ENCODE measurements around the gene TREM1. TPM values are rescaled to one million over a fixed set of nuclear protein-coding genes. Genes with fewer than 3 reads are reported as not detected.

Gene TREM1
- not detected in 2 replicates for total RNA-seq (2014; rRNA removed; shearing (Covaris generic); ENCODE audit: low replicate concordance)

- no peak within 1 kb of the TSS for H3K4me2 ChIP-seq (ENCODE audit: low read depth, low read length, poor library complexity, severe bottlenecking)
- no peak within 1 kb of the TSS for H3K9ac ChIP-seq (ENCODE audit: low read length)
- no peaks in the 10 kb centered on the region for H3K27me3 ChIP-seq (ENCODE audit: low read length)
- no peaks in the 10 kb centered on the region for H3K9me3 ChIP-seq (ENCODE audit: low read length)
- no peak within 1 kb of the TSS for H3K4me3 ChIP-seq (ENCODE audit: low read length)
- H3K9me2 ChIP-seq (replicated peaks; ENCODE audit: insufficient read depth, low read length): no peaks in the 10 kb centered on the region
- no peaks in the 10 kb centered on the region for H3K79me2 ChIP-seq (ENCODE audit: low read length)
- no peak within 1 kb of the TSS for H3K27ac ChIP-seq (ENCODE audit: low read length)
- no peaks in the 10 kb centered on the region for H4K20me1 ChIP-seq (ENCODE audit: insufficient read depth, low read depth, low read length)
- no peaks in the 10 kb centered on the region for H3K4me1 ChIP-seq (ENCODE audit: low read length)
- H3K36me3 ChIP-seq (ENCODE audit: insufficient read depth, low read length): no peaks in the 10 kb centered on the region
- DNase-seq: no peak
- H2AFZ ChIP-seq (ENCODE audit: low read length): no peak within 1 kb of the TSS
Measured at GRCh38 chr6:41286544-41287346, at the start of gene TREM1. Gene TREM1, minus strand, starts transcription at chr6:41286682. Its CDS starts 27 bp downstream, at chr6:41286655.

- no peaks in the 10 kb centered on the region for H3K4me1 ChIP-seq (ENCODE audit: low read length)
- no peak for DNase-seq
- no peak overlapping the region for H3K27ac ChIP-seq (ENCODE audit: low read length)
Measured at GRCh38 chr6:41335943-41336342, 49.5 kb upstream of the TREM1 start.

GRCh38 chr6:41335296-41335695 lies 48.8 kb upstream of the TREM1 start, which contains the start of gene NCR2:
Gene NCR2, plus strand, starts transcription at chr6:41335608. Its CDS starts 269 bp downstream, at chr6:41335877.
- H3K9me2 ChIP-seq (replicated peaks; ENCODE audit: insufficient read depth, low read length): no peaks in the 10 kb centered on the region
- no peaks in the 10 kb centered on the region for H3K9me3 ChIP-seq (ENCODE audit: low read length)
- no peaks in the 10 kb centered on the region for H3K27me3 ChIP-seq (ENCODE audit: low read length)
- no peak within 1 kb of the TSS for H3K4me3 ChIP-seq (ENCODE audit: low read length)
- DNase-seq: no peak
- no peaks in the 10 kb centered on the region for H3K79me2 ChIP-seq (ENCODE audit: low read length)
- no peak within 1 kb of the TSS for H3K9ac ChIP-seq (ENCODE audit: low read length)
- H3K4me2 ChIP-seq (ENCODE audit: low read depth, low read length, poor library complexity, severe bottlenecking): no peak within 1 kb of the TSS
- H3K27ac ChIP-seq (ENCODE audit: low read length): no peak within 1 kb of the TSS
- no peaks in the 10 kb centered on the region for H3K4me1 ChIP-seq (ENCODE audit: low read length)
- no peaks in the 10 kb centered on the region for H3K36me3 ChIP-seq (ENCODE audit: insufficient read depth, low read length)
- no peaks in the 10 kb centered on the region for H4K20me1 ChIP-seq (ENCODE audit: insufficient read depth, low read depth, low read length)
- H2AFZ ChIP-seq (ENCODE audit: low read length): no peak within 1 kb of the TSS

More at GRCh38 chr6:41335943-41336342, 49.5 kb upstream of the TREM1 start:
- H3K36me3 ChIP-seq (ENCODE audit: insufficient read depth, low read length): no peaks in the 10 kb centered on the region
- H3K9ac ChIP-seq (ENCODE audit: low read length): no peak overlapping the region
- no peaks in the 10 kb centered on the region for H3K79me2 ChIP-seq (ENCODE audit: low read length)
- no peaks in the 10 kb centered on the region for H4K20me1 ChIP-seq (ENCODE audit: insufficient read depth, low read depth, low read length)
- H3K27me3 ChIP-seq (ENCODE audit: low read length): no peaks in the 10 kb centered on the region
- H3K4me3 ChIP-seq (ENCODE audit: low read length): no peak overlapping the region
- H3K9me3 ChIP-seq (ENCODE audit: low read length): no peaks in the 10 kb centered on the region
- H3K4me2 ChIP-seq (ENCODE audit: low read depth, low read length, poor library complexity, severe bottlenecking): no peak overlapping the region
- no peaks in the 10 kb centered on the region for H3K9me2 ChIP-seq (replicated peaks; ENCODE audit: insufficient read depth, low read length)
- H2AFZ ChIP-seq (ENCODE audit: low read length): no peak overlapping the region

- Histone ChIP-seq H3K4me1 (ENCODE audit: low read length) (no peaks in the 10 kb centered on the region), H3K9me2 (replicated peaks; ENCODE audit: insufficient read depth, low read length) (no peaks in the 10 kb centered on the region), H3K79me2 (ENCODE audit: low read length) (no peaks in the 10 kb centered on the region), H4K20me1 (ENCODE audit: insufficient read depth, low read depth, low read length) (no peaks in the 10 kb centered on the region), H3K27me3 (ENCODE audit: low read length) (no peaks in the 10 kb centered on the region), H3K36me3 (ENCODE audit: insufficient read depth, low read length) (no peaks in the 10 kb centered on the region), H3K4me3 (ENCODE audit: low read length) (no peak overlapping the region), H2AFZ (ENCODE audit: low read length) (no peak overlapping the region), H3K4me2 (ENCODE audit: low read depth, low read length, poor library complexity, severe bottlenecking) (no peak overlapping the region), H3K9me3 (ENCODE audit: low read length) (no peaks in the 10 kb centered on the region), H3K27ac (ENCODE audit: low read length) (no peak overlapping the region), H3K9ac (ENCODE audit: low read length) (no peak overlapping the region)
- no peak for DNase-seq
Measured at GRCh38 chr6:41334482-41335040, 48.1 kb upstream of the TREM1 start.

- H2AFZ ChIP-seq (ENCODE audit: low read length): no peak overlapping the region
Measured at GRCh38 chr6:41332842-41333736, 46.6 kb upstream of the TREM1 start.

GRCh38 chr6:41332241-41332640 lies 45.8 kb upstream of the TREM1 start:
- no peak for DNase-seq
- no peak overlapping the region for H3K4me2 ChIP-seq (ENCODE audit: low read depth, low read length, poor library complexity, severe bottlenecking)
- H3K9me3 ChIP-seq (ENCODE audit: low read length): no peaks in the 10 kb centered on the region
- H3K36me3 ChIP-seq (ENCODE audit: insufficient read depth, low read length): no peaks in the 10 kb centered on the region
- H3K9me2 ChIP-seq (replicated peaks; ENCODE audit: insufficient read depth, low read length): no peaks in the 10 kb centered on the region
- H3K27me3 ChIP-seq (ENCODE audit: low read length): no peaks in the 10 kb centered on the region
- no peak overlapping the region for H3K4me3 ChIP-seq (ENCODE audit: low read length)
- H3K79me2 ChIP-seq (ENCODE audit: low read length): no peaks in the 10 kb centered on the region
- H3K27ac ChIP-seq (ENCODE audit: low read length): no peak overlapping the region
- H3K9ac ChIP-seq (ENCODE audit: low read length): no peak overlapping the region
- no peaks in the 10 kb centered on the region for H4K20me1 ChIP-seq (ENCODE audit: insufficient read depth, low read depth, low read length)
- no peaks in the 10 kb centered on the region for H3K4me1 ChIP-seq (ENCODE audit: low read length)
- no peak overlapping the region for H2AFZ ChIP-seq (ENCODE audit: low read length)

More at GRCh38 chr6:41332842-41333736, 46.6 kb upstream of the TREM1 start:
- no peak overlapping the region for H3K4me2 ChIP-seq (ENCODE audit: low read depth, low read length, poor library complexity, severe bottlenecking)
- DNase-seq: no peak
- no peaks in the 10 kb centered on the region for H3K79me2 ChIP-seq (ENCODE audit: low read length)
- no peaks in the 10 kb centered on the region for H3K36me3 ChIP-seq (ENCODE audit: insufficient read depth, low read length)
- H3K9ac ChIP-seq (ENCODE audit: low read length): no peak overlapping the region
- no peaks in the 10 kb centered on the region for H3K9me3 ChIP-seq (ENCODE audit: low read length)
- no peak overlapping the region for H3K4me3 ChIP-seq (ENCODE audit: low read length)
- no peaks in the 10 kb centered on the region for H3K9me2 ChIP-seq (replicated peaks; ENCODE audit: insufficient read depth, low read length)
- no peak overlapping the region for H3K27ac ChIP-seq (ENCODE audit: low read length)
- H3K27me3 ChIP-seq (ENCODE audit: low read length): no peaks in the 10 kb centered on the region
- H4K20me1 ChIP-seq (ENCODE audit: insufficient read depth, low read depth, low read length): no peaks in the 10 kb centered on the region
- no peaks in the 10 kb centered on the region for H3K4me1 ChIP-seq (ENCODE audit: low read length)

- no peaks in the 10 kb centered on the region for H3K36me3 ChIP-seq (ENCODE audit: insufficient read depth, low read length)
- no peaks in the 10 kb centered on the region for H3K4me1 ChIP-seq (ENCODE audit: low read length)
- H3K27ac ChIP-seq (ENCODE audit: low read length): no peak overlapping the region
- H2AFZ ChIP-seq (ENCODE audit: low read length): no peak overlapping the region
- no peak for DNase-seq
- no peaks in the 10 kb centered on the region for H3K79me2 ChIP-seq (ENCODE audit: low read length)
- H3K4me3 ChIP-seq (ENCODE audit: low read length): no peak overlapping the region
- H3K27me3 ChIP-seq (ENCODE audit: low read length): no peaks in the 10 kb centered on the region
- H3K9me3 ChIP-seq (ENCODE audit: low read length): no peaks in the 10 kb centered on the region
- H3K4me2 ChIP-seq (ENCODE audit: low read depth, low read length, poor library complexity, severe bottlenecking): no peak overlapping the region
- no peak overlapping the region for H3K9ac ChIP-seq (ENCODE audit: low read length)
- no peaks in the 10 kb centered on the region for H4K20me1 ChIP-seq (ENCODE audit: insufficient read depth, low read depth, low read length)
- no peaks in the 10 kb centered on the region for H3K9me2 ChIP-seq (replicated peaks; ENCODE audit: insufficient read depth, low read length)
Measured at GRCh38 chr6:41331401-41332150, 45.1 kb upstream of the TREM1 start.
